Muscle of leg (tissue), 11 donors: Measurements from ENCODE around the gene SLIT1. TPM values are rescaled to one million over a fixed set of nuclear protein-coding genes. Genes with fewer than 3 reads are reported as not detected.

Experiments
- DNase-seq: peaks from one replicate; pipeline ENCODE4 v3.0.0; 2013
- H3K27ac ChIP-seq: one replicate; pipeline ENCODE4 v1.5.1; 2013; ENCODE audit warnings: mild to moderate bottlenecking, low read length, control low read depth
- H3K27me3 ChIP-seq: one replicate; pipeline ENCODE4 v1.6.1; 2013; ENCODE audit warnings: low read length; ENCODE audit not compliant: control insufficient read depth, insufficient read depth
- H3K36me3 ChIP-seq: one replicate; pipeline ENCODE4 v1.6.1; 2013; ENCODE audit warnings: low read length; ENCODE audit not compliant: control insufficient read depth, insufficient read depth
- H3K4me1 ChIP-seq: one replicate; pipeline ENCODE4 v1.6.1; 2013; ENCODE audit warnings: low read length; ENCODE audit not compliant: control insufficient read depth, insufficient read depth
- H3K4me3 ChIP-seq: one replicate; pipeline ENCODE4 v1.5.1; 2013; ENCODE audit warnings: low read length, control low read depth
- H3K9me3 ChIP-seq: replicated peaks from 2 replicates; pipeline ENCODE4 v1.6.1; 2013; ENCODE audit warnings: low read depth, low read length; ENCODE audit not compliant: control insufficient read depth
- WGBS: methylation state at CpG from one replicate; pipeline ENCODE4 v1.1.5; 2013; ENCODE audit warnings: missing lambda C conversion rate; ENCODE audit not compliant: insufficient coverage; 5-methylcytosine and 5-hydroxymethylcytosine counted together
- polyA plus RNA-seq, 8 donors: library from polyadenylated mRNA; unstranded; fragments of 120-200 nt; gene quantifications; one replicate each; pipeline versions ENCODE4 v1.2.1 to v1.2.3, GENCODE V29; 2013; ENCODE audit warnings: inconsistent platforms in 1 of 8, low replicate concordance in 1 of 8; ENCODE audit not compliant: insufficient read length in 8 of 8, insufficient read depth in 1 of 8
- total RNA-seq: library from RNA; stranded (reverse); fragments of 120-200 nt; gene quantifications from one replicate; pipeline ENCODE4 v1.2.4, GENCODE V29; 2013

The SLIT1 gene
- total and polyA plus RNA-seq, 9 donors: 0.35 to 1.4 (median 1.1) TPM

DNA sequence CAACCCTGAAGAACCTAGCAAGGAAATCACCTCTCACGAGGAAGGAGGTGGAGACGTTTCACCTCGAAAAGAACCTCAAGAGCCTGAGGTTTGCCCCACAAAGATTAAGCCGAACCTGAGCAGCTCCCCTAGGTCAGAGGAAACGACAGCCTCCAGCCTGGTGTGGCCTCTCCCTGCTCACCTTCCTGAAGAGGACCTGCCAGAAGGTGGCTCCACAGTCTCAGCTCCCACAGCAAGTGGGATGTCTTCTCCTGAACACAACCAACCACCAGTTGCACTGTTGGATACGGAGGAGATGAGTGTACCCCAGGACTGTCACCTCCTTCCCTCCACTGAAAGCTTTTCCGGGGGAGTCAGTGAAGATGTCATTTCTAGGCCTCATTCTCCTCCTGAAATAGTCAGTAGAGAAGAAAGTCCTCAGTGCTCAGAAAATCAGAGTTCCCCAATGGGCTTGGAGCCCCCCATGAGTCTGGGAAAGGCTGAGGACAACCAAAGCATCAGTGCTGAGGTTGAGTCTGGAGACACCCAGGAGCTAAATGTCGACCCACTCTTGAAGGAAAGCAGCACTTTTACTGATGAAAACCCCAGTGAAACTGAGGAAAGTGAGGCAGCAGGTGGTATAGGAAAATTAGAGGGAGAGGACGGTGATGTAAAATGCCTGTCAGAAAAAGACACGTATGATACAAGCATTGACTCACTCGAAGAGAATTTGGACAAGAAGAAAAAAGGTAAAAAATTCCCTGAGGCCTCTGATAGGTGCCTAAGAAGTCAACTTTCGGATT, 203.4 kb downstream of the SLIT1 start:
- no peak overlapping the region for H3K4me3 ChIP-seq
- 90% methylated on average over 10 of the region's 12 CpGs for WGBS
- H3K4me1 ChIP-seq: peaks cover 17% of the 10 kb centered on the region
- no peak for DNase-seq
- no peaks in the 10 kb centered on the region for H3K9me3 ChIP-seq
- no peaks in the 10 kb centered on the region for H3K27me3 ChIP-seq
- no peak overlapping the region for H3K27ac ChIP-seq
- H3K36me3 ChIP-seq: peaks cover 20% of the 10 kb centered on the region

DNA sequence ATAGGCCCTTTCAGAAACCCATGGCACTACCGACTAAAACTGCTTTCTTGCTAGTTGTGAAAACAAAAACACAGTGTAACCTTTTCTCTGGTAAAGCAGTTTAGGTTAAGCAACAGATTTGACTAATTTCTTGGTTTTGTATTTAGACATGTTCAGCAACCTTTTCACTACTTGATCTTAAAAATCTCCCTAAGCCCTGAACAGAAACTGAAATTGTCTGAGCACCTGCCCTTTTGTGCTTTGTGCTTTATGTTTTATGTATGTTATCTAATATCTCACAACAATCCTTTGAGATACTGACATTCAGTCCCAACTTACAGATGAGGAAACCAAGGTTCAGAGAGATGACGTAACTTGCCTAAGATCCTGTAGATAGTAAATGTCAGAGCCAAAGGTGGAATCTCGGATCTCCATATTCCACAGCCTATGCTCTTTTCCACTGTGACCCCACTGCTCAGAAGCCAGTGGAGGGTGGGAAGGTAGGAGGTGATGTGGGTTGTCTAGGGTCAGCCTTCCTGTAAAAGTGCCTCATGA, 207.1 kb downstream of the SLIT1 start:
- H3K4me1 ChIP-seq: peaks cover 6% of the 10 kb centered on the region
- DNase-seq: no peak
- H3K9me3 ChIP-seq: no peaks in the 10 kb centered on the region
- H3K4me3 ChIP-seq: no peak overlapping the region
- H3K36me3 ChIP-seq: peaks cover 20% of the 10 kb centered on the region
- no CpG with 5 or more reads among the region's 3 CpGs for WGBS
- H3K27ac ChIP-seq: no peak overlapping the region
- no peaks in the 10 kb centered on the region for H3K27me3 ChIP-seq

DNA sequence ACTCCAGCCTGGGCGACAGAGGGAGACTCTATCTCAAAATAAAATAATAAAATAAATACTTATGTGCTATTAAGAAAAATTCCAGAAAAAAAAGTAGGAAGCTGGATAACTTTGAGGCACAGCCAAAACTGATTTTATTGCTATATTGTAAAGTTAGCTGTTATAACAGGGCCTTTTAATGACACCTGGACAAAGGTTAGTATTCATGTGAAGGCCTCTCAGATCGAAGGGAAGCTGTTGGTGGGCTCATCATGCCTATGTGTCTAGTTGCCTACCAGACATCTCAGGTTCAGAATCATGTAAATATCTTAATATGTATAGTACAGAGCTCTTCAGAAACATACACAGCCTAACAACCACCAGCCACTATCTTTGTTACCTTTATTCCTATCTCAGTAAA, 210.6 kb downstream of the SLIT1 start:
- H3K27ac ChIP-seq: no peak overlapping the region
- no CpG with 5 or more reads among the region's 2 CpGs for WGBS
- no peaks in the 10 kb centered on the region for H3K9me3 ChIP-seq
- H3K4me3 ChIP-seq: no peak overlapping the region
- no peaks in the 10 kb centered on the region for H3K36me3 ChIP-seq
- peaks cover 2% of the 10 kb centered on the region for H3K4me1 ChIP-seq
- no peak for DNase-seq
- H3K27me3 ChIP-seq: no peaks in the 10 kb centered on the region

DNA sequence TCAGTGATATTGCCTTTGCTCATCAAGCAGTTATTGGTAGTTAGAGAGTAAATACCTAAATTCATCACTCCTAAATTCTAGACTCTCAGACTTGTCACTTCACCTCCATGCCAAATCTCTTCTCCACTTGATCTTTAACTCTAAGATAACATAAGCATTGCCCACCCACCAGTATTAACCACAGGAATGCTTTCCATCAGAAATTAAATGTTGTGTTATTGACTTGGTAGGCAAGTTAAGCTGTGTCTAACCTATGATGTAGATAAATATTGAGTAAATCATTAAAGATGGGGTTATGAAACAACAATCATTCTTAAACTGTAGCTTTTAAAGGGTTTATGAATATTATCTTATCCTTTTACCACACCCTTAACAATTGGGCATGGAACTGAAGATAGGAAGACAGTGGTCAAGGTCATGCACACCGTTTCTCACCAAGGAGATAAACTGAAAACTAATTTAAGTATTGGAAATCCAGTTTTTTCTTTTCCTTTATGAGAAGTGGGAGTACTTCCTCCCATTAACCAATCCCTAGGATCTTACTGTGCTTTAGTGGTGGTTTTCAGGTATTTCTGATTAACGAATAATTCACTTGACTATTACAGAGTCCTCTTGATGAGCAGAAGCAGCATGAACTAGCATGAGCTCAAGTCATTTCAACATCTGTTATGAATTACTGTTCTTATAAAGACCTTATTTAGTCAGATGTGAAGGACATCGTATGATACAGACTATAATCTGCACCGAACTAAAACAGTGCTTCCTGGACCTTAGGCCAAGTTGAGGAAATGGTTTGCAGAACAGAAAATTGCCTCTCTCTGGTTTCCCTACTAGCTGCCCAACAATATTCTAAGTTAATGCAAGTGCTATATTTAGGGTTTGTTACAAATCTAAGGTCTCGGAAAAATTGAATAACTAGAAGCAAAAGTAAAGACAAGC, 211.7 kb downstream of the SLIT1 start:
- Histone ChIP-seq H3K4me3 (no peak overlapping the region), H3K27me3 (no peaks in the 10 kb centered on the region), H3K27ac (no peak overlapping the region), H3K9me3 (no peaks in the 10 kb centered on the region), H3K36me3 (no peaks in the 10 kb centered on the region), H3K4me1 (peaks cover 2% of the 10 kb centered on the region)
- WGBS: no CpG with 5 or more reads among the region's 5 CpGs
- DNase-seq: peak; percentile 86

DNA sequence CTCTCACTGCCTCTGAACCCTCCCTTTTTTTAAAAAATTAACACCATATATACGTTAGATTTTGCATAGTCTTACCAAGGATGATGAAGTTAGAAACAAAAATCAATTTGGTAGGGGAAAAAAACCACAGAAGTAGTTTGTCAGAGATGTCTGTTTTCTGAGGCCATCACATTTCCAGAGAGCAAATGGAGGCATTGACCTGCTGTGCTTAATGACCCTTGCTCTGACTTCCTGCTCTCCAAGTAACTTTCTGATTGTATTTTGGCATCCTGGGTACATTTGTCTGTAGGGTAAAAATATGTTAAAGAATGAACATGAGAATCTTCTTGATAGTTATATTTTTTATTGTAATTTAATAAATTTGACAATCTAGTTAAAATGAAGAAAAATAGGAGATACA, 213.5 kb downstream of the SLIT1 start:
- H3K27me3 ChIP-seq: no peaks in the 10 kb centered on the region
- H3K4me1 ChIP-seq: peaks cover 2% of the 10 kb centered on the region
- H3K4me3 ChIP-seq: no peak overlapping the region
- no peak for DNase-seq
- no peaks in the 10 kb centered on the region for H3K36me3 ChIP-seq
- no peaks in the 10 kb centered on the region for H3K9me3 ChIP-seq
- WGBS: no CpG with 5 or more reads among the region's 1 CpG
- H3K27ac ChIP-seq: no peak overlapping the region

DNA sequence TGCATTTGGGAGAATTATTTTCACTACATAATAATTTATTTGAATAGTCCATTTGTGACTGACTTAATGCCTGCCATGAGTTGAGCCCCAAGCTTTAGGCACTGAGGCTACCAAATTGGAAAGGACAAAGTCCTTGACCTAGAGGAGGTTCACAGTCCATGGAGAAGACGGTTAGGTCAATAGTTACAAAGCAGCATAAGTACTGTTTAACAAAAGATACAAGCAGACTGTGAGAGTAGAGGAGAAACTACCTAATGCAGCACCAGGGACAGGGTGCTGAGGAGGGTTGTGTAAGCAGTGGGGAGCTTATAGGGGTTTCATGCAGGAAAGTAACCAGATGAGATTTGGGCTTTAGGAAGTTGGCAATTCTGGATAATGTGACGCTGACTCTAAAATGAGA, 214.4 kb downstream of the SLIT1 start:
- Histone ChIP-seq H3K36me3 (no peaks in the 10 kb centered on the region), H3K4me3 (no peak overlapping the region), H3K27ac (no peak overlapping the region), H3K4me1 (peaks cover 2% of the 10 kb centered on the region), H3K9me3 (no peaks in the 10 kb centered on the region), H3K27me3 (no peaks in the 10 kb centered on the region)
- no CpG with 5 or more reads among the region's 2 CpGs for WGBS
- no peak for DNase-seq

DNA sequence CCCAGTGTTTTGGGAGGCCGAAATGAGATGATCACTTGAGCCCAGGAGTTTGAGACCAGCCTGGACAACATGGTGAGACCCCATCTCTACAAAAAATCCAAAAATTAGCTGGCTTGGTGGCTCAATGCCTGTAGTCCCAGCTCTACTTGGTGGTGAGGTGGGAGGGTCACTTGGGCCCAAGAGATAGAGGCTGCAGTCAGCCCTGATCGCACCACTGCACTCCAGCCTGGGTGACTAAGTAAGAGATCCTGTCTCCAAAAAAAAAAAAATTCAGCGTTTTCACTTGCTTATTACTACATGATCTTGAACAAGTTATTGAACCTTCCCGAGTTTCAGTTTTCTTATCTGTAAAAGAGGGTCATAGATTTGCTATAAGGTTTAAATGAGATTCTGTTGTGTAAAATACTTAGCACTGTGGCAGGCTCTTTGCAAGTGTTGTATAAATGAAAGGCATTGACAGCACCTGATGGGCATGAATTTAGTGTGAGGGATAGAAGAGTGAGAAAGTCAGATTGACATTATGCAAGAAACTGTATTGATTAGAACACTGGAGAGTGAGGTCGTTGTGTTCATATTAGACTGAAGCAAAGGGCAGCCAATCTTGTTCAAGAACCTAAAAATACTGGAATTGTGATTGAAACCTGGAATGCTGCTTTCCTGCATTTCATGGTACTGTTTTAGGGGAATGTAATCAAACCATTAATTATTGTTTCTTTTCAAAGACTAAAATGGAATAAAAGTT, 216.9 kb downstream of the SLIT1 start:
- 71% methylated on average over 1 of the region's 5 CpGs for WGBS

DNA sequence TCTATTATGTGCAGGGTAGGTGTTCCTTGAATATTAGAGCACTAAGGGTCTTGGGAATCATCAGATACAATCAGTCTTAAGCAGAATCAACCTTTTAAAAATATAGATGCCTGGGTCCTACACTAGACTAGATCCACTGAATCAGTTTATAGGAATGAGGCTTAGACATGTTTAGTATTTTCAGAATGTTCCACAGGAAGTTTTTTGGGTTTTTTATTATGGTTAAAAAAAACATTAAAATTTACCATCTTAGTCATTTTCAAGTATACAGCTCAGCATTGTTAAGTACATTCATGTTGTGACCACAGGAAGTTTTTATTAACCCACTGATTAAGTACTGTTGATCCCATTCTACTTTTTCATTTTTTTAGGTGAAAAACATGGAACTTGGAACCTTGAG, 217.9 kb downstream of the SLIT1 start:
- no peak overlapping the region for H3K27ac ChIP-seq
- H3K36me3 ChIP-seq: no peaks in the 10 kb centered on the region
- H3K4me3 ChIP-seq: no peak overlapping the region
- H3K27me3 ChIP-seq: no peaks in the 10 kb centered on the region
- H3K9me3 ChIP-seq: no peaks in the 10 kb centered on the region
- H3K4me1 ChIP-seq: no peaks in the 10 kb centered on the region
- DNase-seq: no peak

More for the DNA sequence above, 216.9 kb downstream of the SLIT1 start:
- no peak for DNase-seq
- Histone ChIP-seq H3K27ac (no peak overlapping the region), H3K36me3 (no peaks in the 10 kb centered on the region), H3K9me3 (no peaks in the 10 kb centered on the region), H3K27me3 (no peaks in the 10 kb centered on the region), H3K4me3 (no peak overlapping the region), H3K4me1 (no peaks in the 10 kb centered on the region)

DNA sequence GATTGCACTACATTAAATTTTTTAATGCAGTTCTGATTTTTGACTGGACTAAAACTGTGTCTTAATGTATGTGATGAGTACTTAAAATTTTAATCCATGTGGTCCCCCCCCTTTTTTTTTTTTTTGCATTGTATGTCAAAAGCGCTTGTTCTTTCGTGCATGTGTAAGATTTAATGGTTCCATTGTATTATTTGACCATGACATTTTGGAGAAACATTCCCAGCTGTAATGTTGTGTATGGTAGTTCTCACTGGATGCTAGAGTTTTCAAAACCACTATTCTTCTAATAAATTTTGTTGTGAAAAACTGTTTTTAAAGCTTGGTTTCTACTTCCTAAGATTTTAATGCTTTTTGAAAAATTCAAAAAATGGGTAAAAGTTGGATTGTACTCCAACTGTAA, 221.6 kb downstream of the SLIT1 start:
- no peak for DNase-seq
- H3K27ac ChIP-seq: no peak overlapping the region
- no peaks in the 10 kb centered on the region for H3K27me3 ChIP-seq
- no peaks in the 10 kb centered on the region for H3K9me3 ChIP-seq
- H3K4me3 ChIP-seq: no peak overlapping the region
- no CpG with 5 or more reads among the region's 2 CpGs for WGBS
- H3K36me3 ChIP-seq: no peaks in the 10 kb centered on the region
- no peaks in the 10 kb centered on the region for H3K4me1 ChIP-seq

DNA sequence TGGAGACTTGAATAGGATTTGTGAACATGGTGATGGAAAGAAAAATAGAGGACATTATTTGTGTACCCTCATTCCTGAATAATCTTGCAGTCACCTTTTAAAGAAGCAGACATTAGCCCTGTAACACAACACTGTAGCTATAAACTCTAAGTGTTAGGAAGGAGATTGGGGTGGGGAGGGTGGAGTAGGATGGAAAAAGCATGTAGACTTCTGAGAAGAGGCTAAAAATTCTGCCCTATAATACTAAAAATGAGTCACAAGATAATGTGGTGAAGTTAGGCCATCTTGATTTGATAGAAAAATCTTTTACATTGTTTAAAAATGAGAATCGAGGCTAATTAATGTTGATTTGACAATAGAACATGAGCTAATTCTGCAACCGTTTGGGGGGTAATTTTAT, 224.9 kb downstream of the SLIT1 start:
- Histone ChIP-seq H3K27me3 (no peaks in the 10 kb centered on the region), H3K9me3 (no peaks in the 10 kb centered on the region), H3K4me1 (no peaks in the 10 kb centered on the region), H3K27ac (no peak overlapping the region), H3K4me3 (no peak overlapping the region), H3K36me3 (no peaks in the 10 kb centered on the region)
- DNase-seq: no peak
- no CpG with 5 or more reads among the region's 2 CpGs for WGBS
